ENCODE measurements around the gene BCLAF1.

The BCLAF1 gene

GRCh38 chr6:136289579-136290409 is at the start of gene BCLAF1:
Gene BCLAF1, minus strand, starts transcription at chr6:136289846. Its CDS starts 9,980 bp downstream, at chr6:136279866.
- FAIRE-seq, result peak; percentile 95

GRCh38 chr6:136338486-136338885 is 48.8 kb upstream of the BCLAF1 start:
- FAIRE-seq, result no peak

GRCh38 chr6:136337606-136338005 is 48.0 kb upstream of the BCLAF1 start:
- no peak for FAIRE-seq

GRCh38 chr6:136337121-136337520 is 47.5 kb upstream of the BCLAF1 start:
- FAIRE-seq, result no peak

GRCh38 chr6:136335736-136336363 is 46.2 kb upstream of the BCLAF1 start:
- FAIRE-seq, result no peak

- FAIRE-seq, result no peak
Measured at GRCh38 chr6:136334853-136335252, 45.2 kb upstream of the BCLAF1 start.

GRCh38 chr6:136334465-136334846 is 44.8 kb upstream of the BCLAF1 start:
- no peak for FAIRE-seq

- FAIRE-seq, result no peak
Measured at GRCh38 chr6:136333824-136334464, 44.3 kb upstream of the BCLAF1 start.

GRCh38 chr6:136331461-136331860 is 41.8 kb upstream of the BCLAF1 start:
- FAIRE-seq, result no peak

GRCh38 chr6:136330634-136331033 is 41.0 kb upstream of the BCLAF1 start:
- FAIRE-seq, result no peak

GRCh38 chr6:136326038-136326553 is 36.5 kb upstream of the BCLAF1 start:
- FAIRE-seq, result no peak

- FAIRE-seq, result no peak
Measured at GRCh38 chr6:136324686-136325380, 35.2 kb upstream of the BCLAF1 start.

GRCh38 chr6:136323431-136324112 is 33.9 kb upstream of the BCLAF1 start:
- FAIRE-seq, result no peak

- no peak for FAIRE-seq
Measured at GRCh38 chr6:136319732-136320131, 30.1 kb upstream of the BCLAF1 start.

GRCh38 chr6:136318676-136319075 is 29.0 kb upstream of the BCLAF1 start:
- no peak for FAIRE-seq

GRCh38 chr6:136317971-136318370 is 28.3 kb upstream of the BCLAF1 start:
- no peak for FAIRE-seq

GRCh38 chr6:136317021-136317694 is 27.5 kb upstream of the BCLAF1 start:
- peak; percentile 93 for FAIRE-seq

- FAIRE-seq, result no peak
Measured at GRCh38 chr6:136315594-136315993, 25.9 kb upstream of the BCLAF1 start.

GRCh38 chr6:136312975-136313374 is 23.3 kb upstream of the BCLAF1 start:
- FAIRE-seq, result no peak

GRCh38 chr6:136309729-136310311 is 20.2 kb upstream of the BCLAF1 start:
- no peak for FAIRE-seq

GRCh38 chr6:136309171-136309570 is 19.5 kb upstream of the BCLAF1 start:
- no peak for FAIRE-seq

All from A204.1 (cell line).